HepG2 (cell line): ENCODE data around the gene RTP2. TPM values are rescaled to one million over a fixed set of nuclear protein-coding genes. Genes with fewer than 3 reads are reported as not detected.

Experiments used
- EHMT2 ChIP-seq: fragments of 200-600 bp; sonication (generic); IDR thresholded peaks from 2 replicates; pipeline ENCODE4 v1.7.0; 2017; ENCODE audit warnings: antibody characterized with exemption, low read depth, low read length, borderline replicate concordance
- ESRRA ChIP-seq: sonication (generic); formaldehyde crosslinking; IDR thresholded peaks from 2 replicates; pipeline ENCODE4 v1.5.1; 2020; ENCODE audit warnings: mild to moderate bottlenecking, low read depth, missing genetic modification reagents
- EZH2 ChIP-seq: conservative IDR thresholded peaks from 2 replicates; pipeline ENCODE4 v1.6.1; 2012; ENCODE audit warnings: mild to moderate bottlenecking, low read depth, low read length, moderate library complexity
- FOXK1 ChIP-seq: sonication (generic); formaldehyde crosslinking; IDR thresholded peaks from 2 replicates; pipeline ENCODE4 v1.4.0; 2020; ENCODE audit warnings: low read depth, missing genetic modification reagents, borderline replicate concordance
- GTF3A ChIP-seq: sonication (generic); formaldehyde crosslinking; conservative IDR thresholded peaks from 2 replicates; pipeline ENCODE4 v1.4.0; 2020; ENCODE audit warnings: mild to moderate bottlenecking, missing genetic modification reagents
- HBP1 ChIP-seq: IDR thresholded peaks from 2 replicates; pipeline ENCODE4 v1.6.1; 2016; ENCODE audit warnings: low read depth, control low read depth
- HHEX ChIP-seq: IDR thresholded peaks from 2 replicates; pipeline ENCODE4 v1.6.1; 2016; ENCODE audit warnings: control low read depth
- HNF4G ChIP-seq, 2 experiments: sonication (generic) in 1 of 2; formaldehyde crosslinking in 1 of 2; IDR thresholded peaks; 2 replicates each; pipeline versions ENCODE4 v1.4.0 to v1.6.1; 2011 to 2020; ENCODE audit warnings: borderline replicate concordance in 2 of 2, low read depth in 2 of 2, mild to moderate bottlenecking in 2 of 2, low read length in 1 of 2, missing genetic modification reagents in 1 of 2, moderate library complexity in 1 of 2
- HOMEZ ChIP-seq: IDR thresholded peaks from 2 replicates; pipeline ENCODE4 v1.6.1; 2016; ENCODE audit warnings: low read depth
- IRF2 ChIP-seq: IDR thresholded peaks from 2 replicates; pipeline ENCODE4 v1.6.1; 2018; ENCODE audit warnings: missing genetic modification reagents, missing compliant biosample characterization
- KLF11 ChIP-seq: IDR thresholded peaks from 2 replicates; pipeline ENCODE4 v1.6.1; 2016; ENCODE audit warnings: missing compliant biosample characterization
- NCOA5 ChIP-seq: sonication (generic); formaldehyde crosslinking; IDR thresholded peaks from 2 replicates; pipeline ENCODE4 v1.4.0; 2020; ENCODE audit warnings: missing genetic modification reagents
- NCOR1 ChIP-seq: fragments of 200-600 bp; sonication (generic); IDR thresholded peaks from 2 replicates; pipeline ENCODE4 v1.7.0; 2017; ENCODE audit warnings: antibody characterized with exemption, low read length, borderline replicate concordance
- PTBP1 ChIP-seq: fragments of 200-400 bp; formaldehyde crosslinking; IDR thresholded peaks from 2 replicates; pipeline ENCODE4 v1.6.1; 2018; ENCODE audit warnings: low read length, low read depth; ENCODE audit not compliant: poor library complexity, severe bottlenecking
- SNRNP70 ChIP-seq: fragments of 200-400 bp; formaldehyde crosslinking; IDR thresholded peaks from 2 replicates; pipeline ENCODE4 v1.6.1; 2017; ENCODE audit warnings: mild to moderate bottlenecking, low read depth, low read length, moderate library complexity
- SRSF1 ChIP-seq: fragments of 200-400 bp; formaldehyde crosslinking; optimal IDR thresholded peaks from 2 replicates; pipeline ENCODE3; 2017; ENCODE audit warnings: mild to moderate bottlenecking, low read depth, low read length, moderate library complexity
- STAG1 ChIP-seq: sonication (generic); formaldehyde crosslinking; IDR thresholded peaks from 2 replicates; pipeline ENCODE4 v1.4.0; 2020; ENCODE audit warnings: missing genetic modification reagents
- ZBTB4 ChIP-seq: sonication (generic); formaldehyde crosslinking; IDR thresholded peaks from 2 replicates; pipeline ENCODE4 v1.4.0; 2020; ENCODE audit warnings: missing genetic modification reagents, mild to moderate bottlenecking, borderline replicate concordance
- ZNF274 ChIP-seq: sonication (generic); formaldehyde crosslinking; IDR thresholded peaks from 2 replicates; pipeline ENCODE4 v1.5.1; 2020; ENCODE audit warnings: mild to moderate bottlenecking, missing genetic modification reagents
- ZNF3 ChIP-seq: IDR thresholded peaks from 2 replicates; pipeline ENCODE4 v1.7.0; 2017; ENCODE audit warnings: inconsistent platforms
- ZNF33B ChIP-seq: sonication (generic); formaldehyde crosslinking; IDR thresholded peaks from 2 replicates; pipeline ENCODE4 v1.5.1; 2020; ENCODE audit warnings: mild to moderate bottlenecking, missing genetic modification reagents
- ZNF605 ChIP-seq: sonication (generic); formaldehyde crosslinking; IDR thresholded peaks from 2 replicates; pipeline ENCODE4 v1.8.0; 2022; ENCODE audit warnings: mild to moderate bottlenecking, missing genetic modification reagents
- ZNF709 ChIP-seq: sonication (generic); formaldehyde crosslinking; IDR thresholded peaks from 2 replicates; pipeline ENCODE4 v1.5.0; 2020; ENCODE audit warnings: mild to moderate bottlenecking, missing genetic modification reagents
- ZNF839 ChIP-seq: sonication (generic); formaldehyde crosslinking; IDR thresholded peaks from 2 replicates; pipeline ENCODE4 v1.4.0; 2020; ENCODE audit warnings: missing genetic modification reagents, mild to moderate bottlenecking, borderline replicate concordance
- polyA plus RNA-seq, 8 experiments: library from polyadenylated mRNA; depleted of rRNA in 3 of 8; stranded (reverse) in 7 of 8; unstranded in 1 of 8; fragments of >200 nt; fragmentation: Illumina TruSeq in 4 of 8; extraction: Trizol in 4 of 8; gene quantifications; 2 replicates each; pipeline versions ENCODE4 v1.2.1 to v1.2.3, GENCODE V29; 2011 to 2016; ENCODE audit warnings: low read depth in 4 of 8, missing spikeins in 1 of 8, mixed read lengths in 1 of 8; ENCODE audit not compliant: insufficient read depth in 1 of 8
- total RNA-seq, 5 experiments: library from RNA; depleted of rRNA; stranded (reverse); fragments of >200 nt; fragmentation: Illumina TruSeq; extraction: Trizol; gene quantifications; 2 replicates each; pipeline ENCODE4 v1.2.3, GENCODE V29; 2016; ENCODE audit warnings: low read depth in 1 of 5

The RTP2 gene
- total and polyA plus RNA-seq, 2 of the 13 experiments (the other 11 are each of a cell fraction or from before 2014, with no cell fraction given) = not detected

- no peak for TF ChIP-seq ESRRA (CRISPR knock-in tag)
- TF ChIP-seq PTBP1 = no peak
- no peak for TF ChIP-seq NCOR1
- no peak for TF ChIP-seq ZNF839
- no peak for TF ChIP-seq FOXK1 (CRISPR knock-in tag)
- no peak for TF ChIP-seq GTF3A (CRISPR knock-in tag)
- TF ChIP-seq ZNF605 (CRISPR knock-in tag) = no peak
- TF ChIP-seq EZH2 = no peak
- TF ChIP-seq EHMT2 = no peak
- TF ChIP-seq SNRNP70 = no peak
- no peak for TF ChIP-seq ZNF274 (CRISPR knock-in tag)
- no peak for TF ChIP-seq NCOA5 (CRISPR knock-in tag)
- no peak for TF ChIP-seq HNF4G (IDR thresholded peaks at IDR 0.05; ENCODE audit: borderline replicate concordance, low read depth, low read length)
- no peak for TF ChIP-seq HNF4G (CRISPR knock-in tag; IDR thresholded peaks at IDR 0.05; ENCODE audit: borderline replicate concordance, low read depth)
- 0 out of 2 replicates have a peak, but pooled peaks have one; percentile 34 for TF ChIP-seq KLF11 (CRISPR knock-in tag)
- TF ChIP-seq ZNF33B (CRISPR knock-in tag) = no peak
- no peak for TF ChIP-seq ZNF709
- TF ChIP-seq STAG1 (CRISPR knock-in tag) = peak; percentile 94
- TF ChIP-seq HOMEZ (CRISPR knock-in tag) = 0 out of 2 replicates have a peak, but pooled peaks have one; percentile 30
- no peak for TF ChIP-seq SRSF1
- TF ChIP-seq ZNF3 (CRISPR knock-in tag) = peak; percentile 73; the same call in 1 of the 2 replicates
- no peak for TF ChIP-seq ZBTB4
- no peak for TF ChIP-seq HBP1
- no peak for TF ChIP-seq HHEX (CRISPR knock-in tag)
- peak; percentile 63 for TF ChIP-seq IRF2 (CRISPR knock-in tag)
Measured at GRCh38 chr3:187714404-187714979, 12.1 kb upstream of the RTP2 start (continued).
